ENCODE data around the gene MMP26.

The MMP26 gene

GRCh38 chr11:4704054-4704789 is at the start of gene MMP26:
Gene MMP26 (plus strand): TSS chr11:4704784.
- TF ChIP-seq CTCF (IDR thresholded peaks at IDR 0.05): no peak
- Histone ChIP-seq H3K9me3 (no peaks in the 10 kb centered on the region), H3K27ac (no peak within 1 kb of the TSS), H3K4me3 (ENCODE audit: low read depth in 1 of 2, low read length in 1 of 2) (no peak within 1 kb of the TSS), H3K4me1 (ENCODE audit: control insufficient read depth in 1 of 2, insufficient read depth in 1 of 2, low read depth in 1 of 2, low read length in 1 of 2) (no peaks in the 10 kb centered on the region), H3K36me3 (no peaks in the 10 kb centered on the region), H3K27me3 (peaks cover 3% of the 10 kb centered on the region)

GRCh38 chr11:4658629-4659445 is 45.7 kb upstream of the MMP26 start:
- Histone ChIP-seq H3K9me3 (no peaks in the 10 kb centered on the region), H3K4me1 (ENCODE audit: control insufficient read depth in 1 of 2, insufficient read depth in 1 of 2, low read depth in 1 of 2, low read length in 1 of 2) (no peaks in the 10 kb centered on the region), H3K36me3 (no peaks in the 10 kb centered on the region), H3K4me3 (ENCODE audit: low read depth in 1 of 2, low read length in 1 of 2) (no peak overlapping the region), H3K27me3 (peaks cover 7% of the 10 kb centered on the region), H3K27ac (no peak overlapping the region)
- no peak for TF ChIP-seq CTCF (IDR thresholded peaks at IDR 0.05)

GRCh38 chr11:4662876-4663275 is 41.7 kb upstream of the MMP26 start:
- Histone ChIP-seq H3K4me1 (ENCODE audit: control insufficient read depth in 1 of 2, insufficient read depth in 1 of 2, low read depth in 1 of 2, low read length in 1 of 2) (no peaks in the 10 kb centered on the region), H3K27me3 (peaks cover 7% of the 10 kb centered on the region), H3K27ac (no peak overlapping the region), H3K36me3 (no peaks in the 10 kb centered on the region), H3K9me3 (no peaks in the 10 kb centered on the region), H3K4me3 (ENCODE audit: low read depth in 1 of 2, low read length in 1 of 2) (no peak overlapping the region)
- TF ChIP-seq CTCF (IDR thresholded peaks at IDR 0.05): no peak

- H3K4me3 ChIP-seq (ENCODE audit: low read depth in 1 of 2, low read length in 1 of 2): no peak overlapping the region
- no peaks in the 10 kb centered on the region for H3K4me1 ChIP-seq (ENCODE audit: control insufficient read depth in 1 of 2, insufficient read depth in 1 of 2, low read depth in 1 of 2, low read length in 1 of 2)
- H3K36me3 ChIP-seq: no peaks in the 10 kb centered on the region
- no peak for TF ChIP-seq CTCF (IDR thresholded peaks at IDR 0.05)
- no peaks in the 10 kb centered on the region for H3K9me3 ChIP-seq
- peaks cover under 1% of the 10 kb centered on the region for H3K27me3 ChIP-seq
- no peak overlapping the region for H3K27ac ChIP-seq
Measured at GRCh38 chr11:4664183-4664582, 40.4 kb upstream of the MMP26 start.

GRCh38 chr11:4664786-4665185 is 39.8 kb upstream of the MMP26 start:
- no peak overlapping the region for H3K27ac ChIP-seq
- TF ChIP-seq CTCF (IDR thresholded peaks at IDR 0.05): no peak

More at GRCh38 chr11:4664786-4665185, 39.8 kb upstream of the MMP26 start:
- Histone ChIP-seq H3K36me3 (no peaks in the 10 kb centered on the region), H3K27me3 (no peaks in the 10 kb centered on the region), H3K4me3 (ENCODE audit: low read depth in 1 of 2, low read length in 1 of 2) (no peak overlapping the region), H3K9me3 (no peaks in the 10 kb centered on the region), H3K4me1 (ENCODE audit: control insufficient read depth in 1 of 2, insufficient read depth in 1 of 2, low read depth in 1 of 2, low read length in 1 of 2) (no peaks in the 10 kb centered on the region)

All from neutrophil (primary cell).